ENCODE data around the gene PTGIR.

DNA sequence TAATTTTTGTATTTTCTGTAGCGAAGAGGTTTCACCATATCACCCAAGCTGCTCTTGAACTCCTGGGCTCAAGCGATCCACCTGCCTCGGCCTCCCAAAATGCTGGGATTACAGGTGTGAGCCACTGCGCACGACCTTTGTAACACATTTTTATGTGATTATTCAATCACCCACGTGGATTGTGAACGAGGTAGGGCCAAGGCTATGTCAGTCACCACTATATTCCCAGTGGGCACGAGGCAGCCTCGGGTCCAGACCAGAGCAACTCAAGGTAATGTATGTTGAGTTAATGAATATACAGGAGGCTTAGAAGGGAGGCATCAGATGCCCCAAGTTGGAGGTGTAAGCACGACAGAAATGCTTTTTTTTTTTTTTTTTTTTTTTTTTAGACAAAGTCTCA is 8.9 kb downstream of the PTGIR start:
- no peak for TF ChIP-seq CTCF (IDR thresholded peaks at IDR 0.05)
- no peak for TF ChIP-seq POLR2A (IDR thresholded peaks at IDR 0.05)

Data from lower leg skin (tissue), 3 donors.